Adrenal gland (tissue), 12 donors: Measurements from ENCODE around the gene ZC3H7A. TPM values are rescaled to one million over a fixed set of nuclear protein-coding genes. Genes with fewer than 3 reads are reported as not detected.
"Not testable (repeated sequence)": the region's sequence is repeated elsewhere in the genome, so short reads cannot be mapped to it uniquely, and the experiment has no call there.

ENCODE experiments used
- DNase-seq, 7 donors: peaks; one replicate each; pipeline ENCODE4 v3.0.0-alpha.2; 2019 to 2020
- H3K27ac ChIP-seq, 5 donors: fragments of 200-600 bp; sonication (generic) in 4 of 5; 1 replicate in 3 of 5; 2 replicates in 2 of 5; pipeline versions ENCODE4 v1.5.1 to v1.8.0; 2016 to 2020; ENCODE audit warnings: mild to moderate bottlenecking in 1 of 5
- H3K27me3 ChIP-seq: fragments of 200-600 bp; 2 replicates; pipeline ENCODE4 v1.8.0; 2021
- H3K36me3 ChIP-seq, 2 donors: fragments of 200-600 bp; replicated peaks in 1 of 2; 1 replicate in 1 of 2; 2 replicates in 1 of 2; pipeline versions ENCODE4 v1.5.1 to v1.8.0; 2018 to 2022
- H3K4me1 ChIP-seq, 2 donors: fragments of 200-600 bp; replicated peaks in 1 of 2; 1 replicate in 1 of 2; 2 replicates in 1 of 2; pipeline versions ENCODE4 v1.5.1 to v1.8.0; 2018 to 2021
- H3K4me3 ChIP-seq, 4 donors: fragments of 200-600 bp; sonication (generic) in 3 of 4; one replicate each; pipeline ENCODE4 v1.5.1; 2016 to 2018
- H3K9me3 ChIP-seq, 3 donors: fragments of 200-600 bp; sonication (generic) in 1 of 3; replicated peaks in 1 of 3; 1 replicate in 2 of 3; 2 replicates in 1 of 3; pipeline versions ENCODE4 v1.5.1 to v1.8.0; 2016 to 2021
- CTCF ChIP-seq, 6 experiments: fragments of 450-650 bp in 4 of 6; fragments of 200-600 bp in 2 of 6; sonication (generic) in 1 of 6; IDR thresholded peaks; 1 replicate in 5 of 6; 2 replicates in 1 of 6; pipeline versions ENCODE4 v1.5.1 to v1.8.0; 2016 to 2021; ENCODE audit warnings: antibody characterized with exemption in 6 of 6, mild to moderate bottlenecking in 2 of 6, moderate library complexity in 1 of 6
- POLR2A ChIP-seq, 2 donors: fragments of 450-650 bp; IDR thresholded peaks; one replicate each; pipeline ENCODE4 v1.6.1; 2017; ENCODE audit warnings: antibody characterized with exemption in 2 of 2, mild to moderate bottlenecking in 2 of 2, moderate library complexity in 1 of 2
- WGBS, 4 donors: extraction: QIAGEN DNeasy Blood & Tissue Kit in 2 of 4; methylation state at CpG; one replicate each; pipeline versions ENCODE4 v1.1.5 to v1.1.7; 2013 to 2017; 5-methylcytosine and 5-hydroxymethylcytosine counted together
- intact Hi-C, 2 donors: fragments of 100-400 bp; cut with DNase I; formaldehyde crosslinking; loops; one replicate each; pipeline versions ENCODE4 v1.14.1 to v1.15.0; 2022 to 2023
- polyA plus RNA-seq, 3 donors: library from polyadenylated mRNA; stranded (reverse); fragments of 200-250 nt in 2 of 3; fragments of 350-450 nt in 1 of 3; fragmentation: Illumina TruSeq in 1 of 3; extraction: RNeasy Lipid Tissue Mini Kit (QIAGEN cat#74804) in 1 of 3; gene quantifications; one replicate each; pipeline ENCODE4 v1.2.3, GENCODE V29; 2013 to 2014
- total RNA-seq, 9 donors: library from RNA; depleted of rRNA in 4 of 9; stranded (reverse); fragments of >200 nt in 4 of 9; fragments of 120-200 nt in 1 of 9; fragmentation: NEBNext Ultra II Directional in 1 of 9; extraction: Animal tissue kit (Norgen Biotek cat#: 25700) in 1 of 9; gene quantifications; one replicate each; pipeline versions ENCODE4 v1.1.0 to v1.2.4, GENCODE V29; 2013 to 2023
- donor health status: healthy with polysubstance abuse.
- donor health status: Bipolar disorder and iron deficiency.
- donor health status: DM: yes; HTN: yes; CAD: no.
- donor health status: DM: no; HTN: no; CAD: no.
- donor health status: DM: no; HTN: no; CAD: no.
- donor health status: DM: yes; HTN: yes; CAD: no.

ZC3H7A gene
- total and polyA plus RNA-seq, 12 donors: 31.1 to 83.9 (median 43.0) TPM

GRCh38 chr16:11835309-11835708 lies 38.3 kb upstream of the ZC3H7A start:
- no peak overlapping the region for H3K27ac ChIP-seq
- H3K36me3 ChIP-seq: peaks cover 0 to 38% of the 10 kb centered on the region in 2 donors
- no peaks in the 10 kb centered on the region for H3K27me3 ChIP-seq
- intact Hi-C loops: no loop called here
- H3K9me3 ChIP-seq: no peaks in the 10 kb centered on the region
- TF ChIP-seq POLR2A (IDR thresholded peaks at IDR 0.05) (no peak), CTCF (IDR thresholded peaks at IDR 0.05) (no peak)
- H3K4me1 ChIP-seq: no peaks in the 10 kb centered on the region
- no peak overlapping the region for H3K4me3 ChIP-seq
- 75 to 87% (median 84%) methylated on average over 4 of the region's 4 CpGs for WGBS, 4 donors
- no peak for DNase-seq

- TF ChIP-seq CTCF (IDR thresholded peaks at IDR 0.05): no peak
- no peak for TF ChIP-seq POLR2A (IDR thresholded peaks at IDR 0.05)
- H3K36me3 ChIP-seq: peaks cover 0 to 26% of the 10 kb centered on the region in 2 donors
- H3K9me3 ChIP-seq: no peaks in the 10 kb centered on the region
- WGBS, 4 donors: 78 to 81% (median 78%) methylated on average over 6 of the region's 6 CpGs
- no peak overlapping the region for H3K27ac ChIP-seq
- H3K4me3 ChIP-seq: no peak overlapping the region
- DNase-seq: no peak
- no peaks in the 10 kb centered on the region for H3K4me1 ChIP-seq
- intact Hi-C loops: no loop called here
- no peaks in the 10 kb centered on the region for H3K27me3 ChIP-seq
Measured at GRCh38 chr16:11833951-11834695, 37.1 kb upstream of the ZC3H7A start.

GRCh38 chr16:11828696-11829095 lies 31.6 kb upstream of the ZC3H7A start:
- WGBS, 4 donors: 83 to 89% (median 86%) methylated on average over 5 of the region's 5 CpGs

GRCh38 chr16:11825520-11826165 lies 28.6 kb upstream of the ZC3H7A start:
- H3K27me3 ChIP-seq, H3K36me3 ChIP-seq, H3K27ac ChIP-seq, intact Hi-C loops, H3K4me3 ChIP-seq, H3K9me3 ChIP-seq, DNase-seq: not testable (repeated sequence)
- peaks cover 12 to 14% of the 10 kb centered on the region in 2 donors for H3K4me1 ChIP-seq
- WGBS, 4 donors: 90 to 96% (median 93%) methylated on average over 13 of the region's 13 CpGs

More at GRCh38 chr16:11828696-11829095, 31.6 kb upstream of the ZC3H7A start:
- H3K36me3 ChIP-seq: no peaks in the 10 kb centered on the region
- no peak for DNase-seq
- intact Hi-C loops: no loop called here
- no peaks in the 10 kb centered on the region for H3K9me3 ChIP-seq
- TF ChIP-seq CTCF (IDR thresholded peaks at IDR 0.05) (no peak), POLR2A (IDR thresholded peaks at IDR 0.05) (no peak)
- H3K27ac ChIP-seq: no peak overlapping the region
- H3K27me3 ChIP-seq: no peaks in the 10 kb centered on the region
- no peak overlapping the region for H3K4me3 ChIP-seq
- H3K4me1 ChIP-seq: peaks cover 12 to 14% of the 10 kb centered on the region in 2 donors
